AG09319 (cell line): ENCODE results near the gene GAD1.
A peak's percentile ranks its signal among the peaks of the same experiment; 100 is the strongest.

Source experiments
- DNase-seq: peaks from one replicate; pipeline ENCODE4 v3.0.0-alpha.2; 2010; ENCODE audit warnings: low read depth; ENCODE audit errors: extremely low read depth
- TF ChIP-seq, protein P1 (sequence below): IDR thresholded peaks from 2 replicates; pipeline ENCODE4 v1.5.1; 2011; ENCODE audit warnings: low read depth, mild to moderate bottlenecking, inconsistent platforms, low read length, moderate library complexity

The GAD1 gene

DNA sequence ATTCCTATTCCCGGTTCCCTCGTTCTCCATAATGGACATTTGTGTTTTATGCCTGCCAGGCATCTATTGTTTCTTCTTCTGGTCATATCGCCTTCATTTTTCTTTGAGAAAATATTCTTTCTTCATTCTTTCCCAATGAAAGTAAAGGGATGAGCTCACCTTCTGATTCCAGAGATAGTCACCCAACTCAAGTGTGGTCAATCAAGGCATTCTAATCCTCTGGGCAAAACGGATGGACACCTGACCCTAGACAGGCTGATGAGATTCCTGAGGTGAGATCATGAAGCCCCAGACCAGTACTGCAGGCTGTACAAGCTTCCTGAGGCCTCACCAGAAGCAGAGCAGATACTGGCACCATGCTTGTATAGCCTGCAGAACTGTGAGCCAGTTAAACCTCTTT lies 52.8 kb downstream of the GAD1 start:
- TF ChIP-seq, protein P1, sequence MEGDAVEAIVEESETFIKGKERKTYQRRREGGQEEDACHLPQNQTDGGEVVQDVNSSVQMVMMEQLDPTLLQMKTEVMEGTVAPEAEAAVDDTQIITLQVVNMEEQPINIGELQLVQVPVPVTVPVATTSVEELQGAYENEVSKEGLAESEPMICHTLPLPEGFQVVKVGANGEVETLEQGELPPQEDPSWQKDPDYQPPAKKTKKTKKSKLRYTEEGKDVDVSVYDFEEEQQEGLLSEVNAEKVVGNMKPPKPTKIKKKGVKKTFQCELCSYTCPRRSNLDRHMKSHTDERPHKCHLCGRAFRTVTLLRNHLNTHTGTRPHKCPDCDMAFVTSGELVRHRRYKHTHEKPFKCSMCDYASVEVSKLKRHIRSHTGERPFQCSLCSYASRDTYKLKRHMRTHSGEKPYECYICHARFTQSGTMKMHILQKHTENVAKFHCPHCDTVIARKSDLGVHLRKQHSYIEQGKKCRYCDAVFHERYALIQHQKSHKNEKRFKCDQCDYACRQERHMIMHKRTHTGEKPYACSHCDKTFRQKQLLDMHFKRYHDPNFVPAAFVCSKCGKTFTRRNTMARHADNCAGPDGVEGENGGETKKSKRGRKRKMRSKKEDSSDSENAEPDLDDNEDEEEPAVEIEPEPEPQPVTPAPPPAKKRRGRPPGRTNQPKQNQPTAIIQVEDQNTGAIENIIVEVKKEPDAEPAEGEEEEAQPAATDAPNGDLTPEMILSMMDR = no peak
- DNase-seq = no peak

- TF ChIP-seq, protein P1 = peak; percentile 98
- peak; percentile 35 for DNase-seq
These were observed 56.5 kb downstream of the GAD1 start for GRCh38 chr2:170873035-170873692.

GRCh38 chr2:170878066-170878465 lies 61.4 kb downstream of the GAD1 start:
- DNase-seq = no peak
- TF ChIP-seq, protein P1 = no peak

GRCh38 chr2:170878505-170878904 lies 61.8 kb downstream of the GAD1 start:
- DNase-seq = no peak
- TF ChIP-seq, protein P1 = no peak

DNA sequence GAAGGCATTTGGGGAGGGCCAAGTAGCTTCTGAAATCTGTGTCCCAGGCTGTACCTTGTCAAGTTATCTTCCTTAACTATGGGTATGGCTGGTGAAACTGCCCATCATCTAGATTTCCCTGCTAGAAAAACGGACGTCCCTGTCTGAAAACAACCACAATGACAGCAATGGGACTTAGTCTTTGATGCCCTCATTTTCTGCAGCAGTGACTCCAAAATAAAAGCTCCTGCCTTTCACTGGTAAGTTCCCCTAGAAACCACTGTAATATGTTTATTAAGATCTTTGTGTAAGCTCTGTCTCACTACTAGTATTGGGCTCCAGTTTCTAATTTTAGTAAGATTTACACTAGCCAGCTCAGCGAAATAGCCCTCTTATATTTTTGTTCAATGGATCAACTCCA lies 65.2 kb downstream of the GAD1 start:
- DNase-seq = no peak
- TF ChIP-seq, protein P1 = no peak

- TF ChIP-seq, protein P1 = no peak
- DNase-seq = no peak
These were observed 66.1 kb downstream of the GAD1 start for GRCh38 chr2:170882758-170883157.

DNA sequence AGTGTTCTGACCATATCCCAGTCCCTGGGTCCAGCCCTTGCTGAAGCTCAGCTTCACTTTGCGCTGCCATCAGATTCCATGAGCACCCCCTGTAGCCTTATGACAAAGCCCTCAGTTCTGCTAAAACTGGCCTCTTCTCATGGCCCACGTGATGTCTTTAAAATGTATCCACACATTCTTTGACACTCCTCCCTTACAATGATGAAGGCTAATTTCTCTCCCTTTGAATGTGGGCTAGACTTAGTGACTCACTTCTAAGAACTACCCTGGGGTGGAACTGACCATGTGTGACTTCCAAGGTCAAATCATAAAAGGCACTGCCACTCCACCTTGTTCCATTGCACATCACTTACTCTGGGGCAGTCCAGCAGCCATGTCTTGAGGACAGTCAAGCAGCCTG lies 67.0 kb downstream of the GAD1 start:
- TF ChIP-seq, protein P1 = no peak
- DNase-seq = no peak
